GM18907 (cell line): ENCODE results near the gene GPR62.

Source experiments
- ATAC-seq: cut with Tn5 transposase; IDR thresholded peaks from one replicate; pipeline ENCODE4 v1.9.1; 2021; ENCODE audit warnings: mild to moderate bottlenecking, moderate library complexity; ENCODE audit not compliant: unreplicated experiment

GPR62 gene

GRCh38 chr3:51937611-51938450 lies 17.4 kb upstream of the GPR62 start:
- no peak for ATAC-seq

- ATAC-seq, result no peak
Observed at GRCh38 chr3:51938780-51939425, 16.3 kb upstream of the GPR62 start.

- ATAC-seq, result no peak
Observed at GRCh38 chr3:51940648-51941462, 14.3 kb upstream of the GPR62 start.

- no peak for ATAC-seq
Observed at GRCh38 chr3:51941463-51941797, 13.8 kb upstream of the GPR62 start.

GRCh38 chr3:51941798-51942602 lies 13.2 kb upstream of the GPR62 start, which contains the start of the genes PARP3 and RRP9:
Gene PARP3 (plus strand): TSS chr3:51942363. CDS start chr3:51943356, 993 bp downstream.
Gene RRP9 (minus strand): TSS chr3:51941904. CDS start chr3:51941867, 37 bp downstream.
- peak; percentile 87 for ATAC-seq

GRCh38 chr3:51942603-51943450 lies 12.4 kb upstream of the GPR62 start:
- peak; percentile 31 for ATAC-seq

GRCh38 chr3:51943451-51944391 lies 11.5 kb upstream of the GPR62 start:
- no peak for ATAC-seq

- no peak for ATAC-seq
Observed at GRCh38 chr3:51944451-51945021, 10.6 kb upstream of the GPR62 start.

GRCh38 chr3:51945031-51945840 lies 9.9 kb upstream of the GPR62 start:
- no peak for ATAC-seq

GRCh38 chr3:51945926-51946705 lies 9.1 kb upstream of the GPR62 start:
- no peak for ATAC-seq

GRCh38 chr3:51946796-51947195 lies 8.4 kb upstream of the GPR62 start:
- no peak for ATAC-seq

- ATAC-seq, result no peak
Observed at GRCh38 chr3:51947215-51947900, 7.8 kb upstream of the GPR62 start.

GRCh38 chr3:51948016-51948580 lies 7.1 kb upstream of the GPR62 start:
- ATAC-seq, result no peak

- no peak for ATAC-seq
Observed at GRCh38 chr3:51949121-51949520, 6.1 kb upstream of the GPR62 start.

- no peak for ATAC-seq
Observed at GRCh38 chr3:51950899-51951298, 4.3 kb upstream of the GPR62 start.

GRCh38 chr3:51953445-51953844 lies 1.7 kb upstream of the GPR62 start:
- no peak for ATAC-seq
